Thyroid gland (tissue), 4 donors: ENCODE data around the gene FARS2. TPM values are rescaled to one million over a fixed set of nuclear protein-coding genes. Genes with fewer than 3 reads are reported as not detected.

ENCODE experiments used
- DNase-seq, 2 donors: peaks; one replicate each; pipeline ENCODE4 v3.0.0-alpha.2; 2019
- H3K27ac ChIP-seq, 3 donors: fragments of 200-600 bp; sonication (generic); 1 replicate in 2 of 3; 2 replicates in 1 of 3; pipeline ENCODE4 v1.5.1; 2016 to 2019; ENCODE audit warnings: mild to moderate bottlenecking in 1 of 3, moderate library complexity in 1 of 3
- H3K27me3 ChIP-seq: fragments of 200-600 bp; sonication (generic); one replicate; pipeline ENCODE4 v1.5.1; 2019
- H3K36me3 ChIP-seq, 2 donors: fragments of 200-600 bp; sonication (generic); one replicate each; pipeline ENCODE4 v1.5.1; 2016 to 2019
- H3K4me1 ChIP-seq, 2 donors: fragments of 200-600 bp; sonication (generic); one replicate each; pipeline ENCODE4 v1.5.1; 2017 to 2019
- H3K4me3 ChIP-seq, 3 donors: fragments of 200-600 bp; sonication (generic); replicated peaks in 1 of 3; 1 replicate in 2 of 3; 2 replicates in 1 of 3; pipeline ENCODE4 v1.5.1; 2016; ENCODE audit warnings: mild to moderate bottlenecking in 1 of 3
- H3K9me3 ChIP-seq: fragments of 200-600 bp; sonication (generic); one replicate; pipeline ENCODE4 v1.5.1; 2017
- CTCF ChIP-seq, 6 experiments: fragments of 200-600 bp in 3 of 6; fragments of 450-650 bp in 3 of 6; sonication (generic) in 3 of 6; IDR thresholded peaks; one replicate each; pipeline ENCODE4 v1.5.1; 2016 to 2019; ENCODE audit warnings: antibody characterized with exemption in 6 of 6, mild to moderate bottlenecking in 2 of 6, inconsistent platforms in 1 of 6, moderate library complexity in 1 of 6
- POLR2A ChIP-seq, 2 donors: fragments of 450-650 bp; IDR thresholded peaks; one replicate each; pipeline ENCODE4 v1.6.1; 2017; ENCODE audit warnings: antibody characterized with exemption in 2 of 2, mild to moderate bottlenecking in 2 of 2, moderate library complexity in 1 of 2
- WGBS, 2 donors: methylation state at CpG; one replicate each; pipeline ENCODE4 v1.1.5; 2017; 5-methylcytosine and 5-hydroxymethylcytosine counted together
- intact Hi-C: fragments of 100-400 bp; cut with DNase I; formaldehyde crosslinking; loops from one replicate; pipeline ENCODE4 v1.15.1; 2023
- total RNA-seq, 4 donors: library from RNA; depleted of rRNA; stranded (reverse); fragments of >200 nt; gene quantifications; one replicate each; pipeline ENCODE4 v1.2.3, GENCODE V29; 2016

Gene FARS2
- total RNA-seq, 4 donors from 2014 or later, result 27.4 to 47.1 (median 34.2) TPM

GRCh38 chr6:5619249-5619648, 357.9 kb downstream of the FARS2 start:
- H3K4me3 ChIP-seq, result no peak overlapping the region
- TF ChIP-seq POLR2A (IDR thresholded peaks at IDR 0.05), result no peak
- no peaks in the 10 kb centered on the region for H3K9me3 ChIP-seq
- DNase-seq, result no peak
- no peaks in the 10 kb centered on the region for H3K36me3 ChIP-seq
- no peak overlapping the region for H3K27ac ChIP-seq
- intact Hi-C loops, result no loop called here
- no peaks in the 10 kb centered on the region for H3K27me3 ChIP-seq
- WGBS, 2 donors, result 78 to 87% methylated on average over 3 of the region's 3 CpGs
- H3K4me1 ChIP-seq, result peaks cover 8 to 12% of the 10 kb centered on the region in 2 donors

GRCh38 chr6:5622276-5623005, 361.1 kb downstream of the FARS2 start:
- WGBS, 2 donors, result 78 to 84% methylated on average over 10 of the region's 10 CpGs
- TF ChIP-seq POLR2A (IDR thresholded peaks at IDR 0.05) (no peak), CTCF (IDR thresholded peaks at IDR 0.05) (no peak)
- no peaks in the 10 kb centered on the region for H3K27me3 ChIP-seq
- no peak for DNase-seq
- H3K4me1 ChIP-seq, result peaks cover 6 to 8% of the 10 kb centered on the region in 2 donors
- H3K36me3 ChIP-seq, result no peaks in the 10 kb centered on the region
- no peak overlapping the region for H3K4me3 ChIP-seq
- H3K9me3 ChIP-seq, result no peaks in the 10 kb centered on the region
- no peak overlapping the region for H3K27ac ChIP-seq
- intact Hi-C loops, result no loop called here

GRCh38 chr6:5623769-5624168, 362.5 kb downstream of the FARS2 start:
- Histone ChIP-seq H3K27ac (no peak overlapping the region), H3K4me3 (no peak overlapping the region), H3K4me1 (no peaks in the 10 kb centered on the region), H3K36me3 (no peaks in the 10 kb centered on the region), H3K9me3 (no peaks in the 10 kb centered on the region), H3K27me3 (no peaks in the 10 kb centered on the region)
- WGBS, 2 donors, result 90 to 93% methylated on average over 2 of the region's 2 CpGs
- no peak for TF ChIP-seq CTCF (IDR thresholded peaks at IDR 0.05)
- TF ChIP-seq POLR2A (IDR thresholded peaks at IDR 0.05), result no peak
- no peak for DNase-seq
- intact Hi-C loops, result no loop called here

- 89 to 94% methylated on average over 6 of the region's 6 CpGs for WGBS, 2 donors
- Histone ChIP-seq H3K27ac (no peak overlapping the region), H3K9me3 (no peaks in the 10 kb centered on the region), H3K27me3 (no peaks in the 10 kb centered on the region), H3K4me1 (no peaks in the 10 kb centered on the region), H3K4me3 (no peak overlapping the region), H3K36me3 (no peaks in the 10 kb centered on the region)
- TF ChIP-seq POLR2A (IDR thresholded peaks at IDR 0.05) (no peak), CTCF (IDR thresholded peaks at IDR 0.05) (no peak)
- DNase-seq, result no peak
- intact Hi-C loops, result no loop called here
Measured at GRCh38 chr6:5624256-5624655, 362.9 kb downstream of the FARS2 start.

GRCh38 chr6:5626727-5627426, 365.6 kb downstream of the FARS2 start:
- Histone ChIP-seq H3K4me3 (no peak overlapping the region), H3K4me1 (no peaks in the 10 kb centered on the region), H3K36me3 (no peaks in the 10 kb centered on the region), H3K27me3 (no peaks in the 10 kb centered on the region), H3K27ac (no peak overlapping the region), H3K9me3 (no peaks in the 10 kb centered on the region)
- intact Hi-C loops, result no loop called here
- no peak for DNase-seq
- TF ChIP-seq POLR2A (IDR thresholded peaks at IDR 0.05), result no peak
- no peak for TF ChIP-seq CTCF (IDR thresholded peaks at IDR 0.05)
- 89 to 94% methylated on average over 7 of the region's 7 CpGs for WGBS, 2 donors
